ENCODE results near the gene C22orf39. TPM values are rescaled to one million over a fixed set of nuclear protein-coding genes. Genes with fewer than 3 reads are reported as not detected.

C22orf39 gene
- polyA plus RNA-seq, 2 of the 4 experiments (the other 2 are of a cell fraction) = 19.4 to 19.5 TPM

DNA sequence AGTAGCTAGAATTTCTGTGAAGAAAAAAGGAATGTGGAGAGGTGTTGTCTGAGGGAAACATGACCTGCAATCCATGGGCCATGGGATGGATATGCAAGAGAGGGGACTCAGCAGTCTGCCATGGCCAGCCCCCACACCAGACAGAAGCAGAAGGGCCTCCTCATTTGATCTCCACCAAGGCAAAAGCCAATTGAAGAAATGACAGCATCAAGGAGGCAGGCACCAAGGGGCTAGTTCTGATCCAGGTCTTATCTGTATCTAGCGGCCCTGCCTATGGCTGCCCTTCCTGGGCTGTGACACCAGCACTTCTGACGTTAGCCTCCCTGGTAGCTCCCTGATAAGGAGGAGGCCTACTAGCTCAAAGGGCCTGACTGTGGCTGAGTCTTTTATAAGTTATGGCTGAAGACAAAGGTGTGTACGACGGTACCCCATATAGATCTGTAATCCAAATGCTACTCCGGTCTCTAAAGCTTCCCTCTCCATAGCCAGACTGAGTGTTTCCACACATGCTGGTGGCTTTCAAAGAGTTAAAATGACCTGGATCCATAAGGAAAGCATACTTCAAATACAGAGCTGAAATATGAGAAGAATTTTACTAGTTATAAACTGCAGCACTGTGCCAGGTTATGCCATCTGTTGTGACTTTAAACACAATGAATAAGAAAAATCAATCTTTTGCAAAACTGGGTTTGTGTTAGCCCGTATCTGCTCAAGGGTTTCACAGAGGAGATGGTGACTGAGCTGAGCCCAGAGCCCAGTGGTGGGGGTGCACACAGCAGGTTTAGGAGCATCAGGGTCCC is 50.4 kb downstream of the C22orf39 start:
- ATAC-seq (no peak), FAIRE-seq (no peak), DNase-seq (ENCODE audit: low read depth in 1 of 2, low spot score in 1 of 2) (no peak)
- no peak overlapping the region for H3K27ac ChIP-seq
- POLR2A ChIA-PET = no interaction called here
- WGBS (ENCODE audit: missing lambda C conversion rate) = 94% methylated on average over 5 of the region's 6 CpGs
- H3K4me1 ChIP-seq = no peaks in the 10 kb centered on the region
- no peak overlapping the region for H3K4me2 ChIP-seq
- no peak overlapping the region for H3K4me3 ChIP-seq
- no peak for TF ChIP-seq RAD21 (conservative IDR thresholded peaks at IDR 0.05 in 1 of 2, IDR thresholded peaks at IDR 0.05 in 1 of 2)
- TF ChIP-seq HMGXB4 (CRISPR knock-in tag; IDR thresholded peaks at IDR 0.05; ENCODE audit: borderline replicate concordance) = no peak
- no peak for TF ChIP-seq E2F6 (IDR thresholded peaks at IDR 0.05; ENCODE audit: borderline replicate concordance, low read depth)
- no peak for TF ChIP-seq NR3C1 (IDR thresholded peaks at IDR 0.05)
- TF ChIP-seq GATA3 (IDR thresholded peaks at IDR 0.05; ENCODE audit: borderline replicate concordance) = no peak
- TF ChIP-seq MYC (IDR thresholded peaks at IDR 0.05; ENCODE audit: borderline replicate concordance, low read length) = no peak
- TF ChIP-seq HOXA7 (CRISPR knock-in tag; IDR thresholded peaks at IDR 0.05) = no peak
- TF ChIP-seq BHLHE40 (IDR thresholded peaks at IDR 0.05; ENCODE audit: low read depth, low read length) = no peak
- TF ChIP-seq EP300 (IDR thresholded peaks at IDR 0.05) = no peak
- no peak for TF ChIP-seq TP53 (CRISPR knock-in tag; IDR thresholded peaks at IDR 0.05)
- TF ChIP-seq POLR2A (IDR thresholded peaks at IDR 0.05; ENCODE audit: low read length) = no peak
- H3K9me3 ChIP-seq = no peaks in the 10 kb centered on the region
- CTCF ChIA-PET = no interaction called here

GRCh38 chr22:19396561-19396933 is 51.0 kb downstream of the C22orf39 start:
- no peak for DNase-seq (ENCODE audit: low read depth in 1 of 2, low spot score in 1 of 2)
- Histone ChIP-seq H3K9me3 (no peaks in the 10 kb centered on the region), H3K4me2 (no peak overlapping the region), H3K27ac (no peak overlapping the region), H3K4me1 (no peaks in the 10 kb centered on the region), H3K4me3 (no peak overlapping the region)
- ChIA-PET POLR2A (no interaction called here), CTCF (interaction anchor here (1.4 kb wide), 1 partner anchor 25 kb away, joined by 3 read pairs; no protein-coding TSS in a partner anchor)
- ATAC-seq = no peak
- TF ChIP-seq ZNF302 (CRISPR knock-in tag; IDR thresholded peaks at IDR 0.05) (no peak), GATA3 (IDR thresholded peaks at IDR 0.05; ENCODE audit: borderline replicate concordance) (no peak), MAFK (IDR thresholded peaks at IDR 0.05; ENCODE audit: partially characterized antibody) (no peak)
- WGBS (ENCODE audit: missing lambda C conversion rate) = 91% methylated on average over 5 of the region's 6 CpGs
- no peak for FAIRE-seq

- no peaks in the 10 kb centered on the region for H3K4me1 ChIP-seq
- no peak for FAIRE-seq
- ATAC-seq = no peak
- H3K9me3 ChIP-seq = no peaks in the 10 kb centered on the region
- POLR2A ChIA-PET = no interaction called here
- CTCF ChIA-PET = interaction anchor here (1.4 kb wide), 1 partner anchor 23 kb away, joined by 3 read pairs; no protein-coding TSS in a partner anchor
- no peak overlapping the region for H3K4me3 ChIP-seq
- WGBS (ENCODE audit: missing lambda C conversion rate) = 90% methylated on average over 4 of the region's 4 CpGs
- no peak for DNase-seq (ENCODE audit: low read depth in 1 of 2, low spot score in 1 of 2)
- H3K4me2 ChIP-seq = no peak overlapping the region
- TF ChIP-seq POLR2A (IDR thresholded peaks at IDR 0.05; ENCODE audit: low read length) (no peak), ZSCAN20 (CRISPR knock-in tag; IDR thresholded peaks at IDR 0.05) (no peak), RARB (CRISPR knock-in tag; IDR thresholded peaks at IDR 0.05) (no peak), NFE2L2 (conservative IDR thresholded peaks at IDR 0.05; ENCODE audit: low read length) (no peak)
- no peak overlapping the region for H3K27ac ChIP-seq
These were observed 52.2 kb downstream of the C22orf39 start for GRCh38 chr22:19395276-19395675.

DNA sequence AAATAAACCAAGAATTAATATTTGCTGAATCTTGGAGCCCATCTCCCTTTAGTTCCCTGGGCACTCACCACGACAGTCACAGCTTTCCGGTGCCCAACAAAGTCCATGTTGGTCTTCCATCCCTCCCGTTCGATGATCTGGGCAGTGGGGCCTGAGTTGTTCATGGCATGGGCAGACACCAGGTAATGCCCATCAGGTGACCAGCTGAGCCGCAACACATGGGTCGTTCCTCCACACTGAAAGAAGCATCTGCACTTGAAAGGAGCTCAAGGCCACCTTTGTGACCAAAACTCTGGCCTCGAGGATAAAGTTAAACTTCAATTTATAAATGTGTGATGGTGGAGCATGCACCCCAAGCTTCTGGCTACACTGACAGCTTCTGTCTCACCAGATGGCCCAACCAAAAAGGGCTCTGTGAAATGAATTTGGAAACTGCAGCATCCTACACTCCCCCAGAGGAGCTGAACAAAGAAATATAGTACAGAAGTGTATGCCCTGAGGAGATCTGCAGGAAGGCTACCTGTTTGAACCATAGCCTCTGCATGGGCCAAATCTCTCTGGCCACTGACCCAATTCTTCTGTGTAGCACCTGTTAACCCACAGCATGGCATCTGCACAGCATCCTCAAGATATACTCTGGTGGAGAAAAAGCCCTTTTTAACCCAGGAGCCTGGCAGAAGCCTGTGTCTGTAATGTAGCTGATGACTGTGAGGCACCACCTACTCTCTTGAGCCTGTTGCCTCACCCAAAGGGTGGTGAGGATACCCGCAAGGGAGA is 53.0 kb downstream of the C22orf39 start:
- Histone ChIP-seq H3K27ac (no peak overlapping the region), H3K4me2 (no peak overlapping the region), H3K4me3 (no peak overlapping the region), H3K9me3 (no peaks in the 10 kb centered on the region), H3K4me1 (no peaks in the 10 kb centered on the region)
- TF ChIP-seq KDM5A (IDR thresholded peaks at IDR 0.05) = no peak
- TF ChIP-seq, protein P1, sequence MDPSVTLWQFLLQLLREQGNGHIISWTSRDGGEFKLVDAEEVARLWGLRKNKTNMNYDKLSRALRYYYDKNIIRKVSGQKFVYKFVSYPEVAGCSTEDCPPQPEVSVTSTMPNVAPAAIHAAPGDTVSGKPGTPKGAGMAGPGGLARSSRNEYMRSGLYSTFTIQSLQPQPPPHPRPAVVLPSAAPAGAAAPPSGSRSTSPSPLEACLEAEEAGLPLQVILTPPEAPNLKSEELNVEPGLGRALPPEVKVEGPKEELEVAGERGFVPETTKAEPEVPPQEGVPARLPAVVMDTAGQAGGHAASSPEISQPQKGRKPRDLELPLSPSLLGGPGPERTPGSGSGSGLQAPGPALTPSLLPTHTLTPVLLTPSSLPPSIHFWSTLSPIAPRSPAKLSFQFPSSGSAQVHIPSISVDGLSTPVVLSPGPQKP (IDR thresholded peaks at IDR 0.05; ENCODE audit: low read depth, low read length) = no peak
- no peak for TF ChIP-seq ATOH8 (CRISPR knock-in tag; IDR thresholded peaks at IDR 0.05; ENCODE audit: low read depth)
- TF ChIP-seq CBX2 (IDR thresholded peaks at IDR 0.05; ENCODE audit: borderline replicate concordance, low read depth) = no peak
- DNase-seq (ENCODE audit: low read depth in 1 of 2, low spot score in 1 of 2) (no peak), ATAC-seq (no peak), FAIRE-seq (no peak)
- ChIA-PET CTCF (interaction anchor here (0.7 to 1.9 kb wide), 2 partner anchors 19 to 235 kb away, joined by 3 to 6 read pairs; no protein-coding TSS in a partner anchor), POLR2A (no interaction called here)
- WGBS (ENCODE audit: missing lambda C conversion rate) = 84% methylated on average over 6 of the region's 8 CpGs
